Kasumi-1 (cell line): Measurements from ENCODE around the gene ABCA5.
A peak's percentile ranks its signal among the peaks of the same experiment; 100 is the strongest.

ENCODE experiments used
- DNase-seq, 2 experiments: peaks; one replicate each; lab custom pipeline; 2025; lab: John Stamatoyannopoulos, UW

The ABCA5 gene

GRCh38 chr17:69254187-69254586 is 72.7 kb downstream of the ABCA5 start:
- no peak for DNase-seq

- DNase-seq, result no peak
These were observed 76.3 kb downstream of the ABCA5 start for GRCh38 chr17:69250641-69251040.

- peak; percentile 81 to 95 for DNase-seq
These were observed 80.1 kb downstream of the ABCA5 start for GRCh38 chr17:69246726-69247375.

- no peak for DNase-seq
These were observed 80.7 kb downstream of the ABCA5 start for GRCh38 chr17:69246202-69246601.

- DNase-seq, result no peak
These were observed 81.3 kb downstream of the ABCA5 start for GRCh38 chr17:69245617-69246016.

- no peak for DNase-seq
These were observed 87.0 kb downstream of the ABCA5 start for GRCh38 chr17:69239611-69240600.

- DNase-seq, result no peak
These were observed 90.0 kb downstream of the ABCA5 start for GRCh38 chr17:69236946-69237345.

- DNase-seq, result no peak
These were observed 90.5 kb downstream of the ABCA5 start for GRCh38 chr17:69236464-69236863.

GRCh38 chr17:69235338-69236058 is 91.4 kb downstream of the ABCA5 start:
- DNase-seq, result peak; percentile 88 to 91

GRCh38 chr17:69232650-69233049 is 94.3 kb downstream of the ABCA5 start:
- no peak for DNase-seq

GRCh38 chr17:69231521-69231920 is 95.4 kb downstream of the ABCA5 start:
- DNase-seq, result no peak

- DNase-seq, result no peak
These were observed 96.0 kb downstream of the ABCA5 start for GRCh38 chr17:69230939-69231338.

- DNase-seq, result no peak
These were observed 98.4 kb downstream of the ABCA5 start, which contains the start of gene ABCA10 for GRCh38 chr17:69228576-69228975. Gene ABCA10 (minus strand): TSS chr17:69228824. CDS start chr17:69225358, 3,466 bp downstream.

GRCh38 chr17:69228018-69228417 is 98.9 kb downstream of the ABCA5 start:
- DNase-seq, result peak; percentile 16 to 36

- peak; percentile 47 to 49 for DNase-seq
These were observed 99.4 kb downstream of the ABCA5 start for GRCh38 chr17:69227541-69227940.

- no peak for DNase-seq
These were observed 103.1 kb downstream of the ABCA5 start for GRCh38 chr17:69223809-69224208.

GRCh38 chr17:69222707-69223258 is 104.2 kb downstream of the ABCA5 start:
- no peak for DNase-seq

GRCh38 chr17:69220098-69220497 is 106.8 kb downstream of the ABCA5 start:
- no peak for DNase-seq

GRCh38 chr17:69218986-69219385 is 107.9 kb downstream of the ABCA5 start:
- no peak for DNase-seq

- DNase-seq, result no peak
These were observed 113.7 kb downstream of the ABCA5 start for GRCh38 chr17:69213059-69213813.

- no peak for DNase-seq
These were observed 118.3 kb downstream of the ABCA5 start for GRCh38 chr17:69208640-69209039.
